DLD1 (cell line): ENCODE measurements around the gene ROR1.

Experiments
- in situ Hi-C: cut with HindIII; loops from 2 replicates; pipeline ENCODE4 v1.10.0; 2017; ENCODE audit warnings: low sequenced_read_pairs

Gene ROR1

DNA sequence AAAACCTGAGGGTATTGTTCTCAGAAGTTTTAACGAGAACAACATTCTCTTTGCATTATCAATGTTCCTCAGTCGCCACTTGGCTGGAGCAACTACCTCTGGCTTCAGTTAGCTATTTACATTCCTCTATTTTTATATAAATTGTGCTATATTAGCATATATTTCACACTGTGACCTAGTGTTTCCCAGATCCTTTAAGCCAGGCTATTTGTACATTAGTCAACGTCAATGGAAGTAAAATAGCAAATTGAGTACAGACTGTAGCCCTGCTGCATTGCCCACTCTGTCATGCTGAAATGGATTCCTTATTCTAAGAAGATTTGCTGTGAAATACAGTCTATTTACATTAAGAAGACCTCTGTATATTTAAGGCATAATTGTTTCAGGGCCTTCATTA lies 213.8 kb downstream of the ROR1 start:
- in situ Hi-C loops, result no loop called here

DNA sequence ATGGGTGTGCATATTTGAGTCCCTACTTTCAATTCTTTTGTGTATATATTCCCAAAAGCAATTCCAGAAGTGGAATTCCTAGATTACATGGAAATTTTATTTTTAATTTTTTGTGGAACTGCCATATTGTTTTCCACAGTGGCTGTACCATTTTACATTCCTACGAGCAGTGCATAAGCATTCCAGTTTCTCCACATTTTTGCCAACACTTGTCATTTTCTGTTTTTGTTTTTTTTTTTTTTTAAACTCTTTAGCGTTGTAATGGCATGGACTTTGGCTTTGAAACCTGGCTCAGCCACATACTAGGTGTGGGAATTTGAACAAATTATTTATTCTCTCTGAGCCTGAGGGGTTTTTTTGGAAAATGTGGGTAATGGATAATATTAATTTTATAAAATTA lies 215.1 kb downstream of the ROR1 start:
- in situ Hi-C loops, result no loop called here

DNA sequence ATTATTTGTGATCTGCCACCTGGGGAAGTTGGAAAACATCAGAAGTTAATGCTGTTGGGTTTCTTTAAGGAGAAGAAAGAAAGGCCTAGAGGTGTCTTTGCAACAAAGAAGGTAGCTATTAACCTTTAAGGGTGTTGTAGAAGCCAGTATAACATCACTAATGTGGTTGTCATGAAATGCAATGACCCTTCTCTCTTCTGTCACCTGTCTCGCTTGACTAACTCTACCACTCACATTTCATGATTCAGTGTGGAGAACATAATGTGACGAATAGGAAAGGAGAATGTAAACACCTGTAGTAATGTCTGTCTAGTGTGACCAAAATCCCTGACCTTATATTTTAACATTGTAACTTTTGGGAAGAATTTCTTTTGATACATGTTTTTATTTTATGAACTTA lies 217.9 kb downstream of the ROR1 start:
- in situ Hi-C loops, result no loop called here

DNA sequence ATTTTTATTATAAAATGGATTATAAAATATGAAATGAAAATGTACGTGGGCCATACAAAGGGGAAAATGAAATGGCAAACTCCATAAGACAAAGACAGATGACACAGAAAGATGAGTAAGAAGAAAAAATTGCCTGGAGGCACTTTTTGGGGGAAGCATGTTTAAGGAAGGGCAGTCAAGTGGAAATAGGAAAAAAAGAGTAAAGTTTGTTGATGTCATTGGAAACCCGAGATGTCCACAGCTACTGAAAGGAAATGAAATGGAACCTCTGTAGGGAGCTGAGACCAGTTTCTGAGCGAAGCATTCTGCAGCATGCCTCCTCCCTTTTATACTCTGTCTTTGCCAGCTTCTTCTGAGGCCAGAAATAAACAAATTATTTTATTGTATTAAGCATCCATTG lies 226.2 kb downstream of the ROR1 start:
- in situ Hi-C loops, result no loop called here

DNA sequence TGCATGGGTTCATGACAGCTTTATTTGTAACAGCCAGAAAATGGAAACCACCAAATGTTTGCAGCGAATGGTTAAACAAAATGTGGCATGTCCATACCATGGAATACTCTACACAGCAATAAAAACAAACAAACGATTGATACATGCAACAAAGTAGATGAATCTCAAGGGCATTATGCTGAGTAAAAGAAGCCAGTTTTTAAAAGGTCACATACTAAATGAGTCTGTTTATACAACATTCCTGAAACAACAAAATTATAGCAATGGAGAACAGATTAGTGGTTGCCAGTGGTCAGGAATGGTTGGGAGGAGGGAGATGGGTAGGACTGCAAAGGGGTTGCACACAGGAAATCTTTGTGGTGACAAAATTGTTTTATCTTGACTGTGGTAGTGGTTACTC lies 227.2 kb downstream of the ROR1 start:
- in situ Hi-C loops, result no loop called here

DNA sequence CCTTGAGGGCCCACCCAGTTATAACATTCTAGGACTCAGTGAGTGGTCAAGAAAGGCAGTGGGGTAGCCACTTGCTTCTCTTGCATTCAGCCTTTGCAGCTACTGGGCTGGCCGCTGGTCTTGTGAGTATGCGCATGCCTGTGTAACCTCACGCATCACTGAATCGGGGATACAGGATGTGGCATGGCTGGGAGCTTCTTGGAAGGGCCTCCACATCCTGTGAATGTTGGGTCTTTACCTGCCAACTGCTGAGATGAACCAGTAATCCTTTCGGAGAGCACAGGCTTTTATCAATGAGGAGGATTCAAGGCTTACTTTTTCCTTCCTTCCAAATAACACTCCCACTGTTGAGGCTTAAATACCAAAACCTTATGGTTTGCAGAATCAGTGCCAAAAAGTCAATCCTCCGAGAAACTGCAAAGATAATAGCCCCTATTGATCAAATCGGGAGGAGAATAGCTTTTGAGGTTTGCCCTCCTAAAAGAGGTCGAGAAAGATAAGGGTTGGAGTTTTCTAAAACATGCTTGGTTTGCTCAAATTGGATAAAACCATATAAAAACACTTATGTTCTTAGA lies 230.7 kb downstream of the ROR1 start:
- in situ Hi-C loops, result no loop called here

DNA sequence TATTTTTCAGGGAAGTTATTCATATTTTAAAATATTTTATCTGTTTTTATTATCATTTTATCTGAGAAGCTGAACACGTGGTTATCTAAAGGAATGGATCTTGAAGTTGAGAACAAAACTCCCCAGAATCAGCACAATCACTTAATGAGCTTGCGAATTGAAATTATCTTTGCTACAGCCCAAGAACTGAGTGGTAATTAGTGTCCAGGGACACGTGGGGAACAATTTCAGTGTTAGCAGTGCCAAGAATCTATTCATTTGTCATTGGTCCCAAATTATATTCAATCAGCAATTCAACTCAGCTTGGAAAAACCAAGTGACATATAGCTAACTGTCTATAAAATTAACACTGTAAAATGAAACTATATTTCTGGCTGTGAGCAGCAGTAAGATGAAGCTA lies 232.0 kb downstream of the ROR1 start:
- in situ Hi-C loops, result no loop called here

DNA sequence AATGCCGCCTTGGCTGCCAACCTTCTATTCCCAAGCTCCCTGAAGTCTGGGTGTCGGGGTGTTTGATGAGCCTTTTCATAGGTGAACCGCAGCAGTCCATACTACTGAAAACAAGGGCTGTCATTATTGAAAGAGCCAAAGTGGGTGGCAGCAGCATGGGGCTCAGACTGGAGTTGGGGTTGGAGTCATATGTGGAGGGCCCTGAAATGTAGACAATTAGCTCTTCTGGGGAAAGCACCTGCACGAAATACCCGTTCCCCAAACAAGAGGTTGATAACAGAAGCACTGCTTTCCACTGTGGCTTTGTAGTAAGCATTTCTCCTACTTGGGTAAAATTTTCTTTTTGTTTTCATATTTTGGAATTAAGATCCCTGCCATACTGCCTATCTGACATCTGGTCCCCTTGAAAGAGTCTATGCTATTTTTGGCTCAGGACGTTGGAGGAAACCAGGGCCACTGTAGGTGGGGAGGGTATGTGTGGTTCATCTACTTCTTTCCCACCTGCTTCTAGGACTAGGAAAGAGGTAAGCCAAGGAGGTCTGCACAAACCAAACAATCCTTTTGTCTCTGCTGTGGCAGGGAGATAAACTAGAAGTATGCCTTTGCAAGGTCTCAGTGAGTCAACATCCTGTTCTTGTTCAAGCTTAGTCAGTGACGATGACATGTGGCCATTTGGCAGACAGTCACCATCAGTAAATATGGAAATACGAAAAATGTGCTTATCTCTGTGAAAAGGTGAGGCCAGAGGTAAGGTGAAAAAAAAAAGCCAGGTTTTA lies 232.6 kb downstream of the ROR1 start:
- in situ Hi-C loops, result no loop called here

DNA sequence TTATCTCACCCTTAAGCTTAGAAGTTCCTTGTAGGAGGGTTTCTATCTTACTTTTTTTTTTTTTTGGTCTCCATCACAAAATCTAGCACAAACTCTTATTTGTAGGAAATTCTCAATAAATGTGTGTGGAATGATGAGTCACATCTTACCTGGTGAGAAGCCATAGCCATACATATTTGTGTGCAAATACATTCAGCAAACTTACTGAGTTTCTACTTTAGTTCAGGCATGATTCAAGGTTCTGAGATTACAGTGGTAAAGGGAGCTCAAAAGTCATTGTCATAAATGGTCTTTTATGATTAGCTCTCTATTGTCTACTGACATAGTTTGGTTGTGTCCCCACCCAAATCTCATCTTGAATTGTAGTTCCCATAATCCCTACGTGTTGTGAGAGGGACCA lies 236.5 kb downstream of the ROR1 start:
- in situ Hi-C loops, result no loop called here

DNA sequence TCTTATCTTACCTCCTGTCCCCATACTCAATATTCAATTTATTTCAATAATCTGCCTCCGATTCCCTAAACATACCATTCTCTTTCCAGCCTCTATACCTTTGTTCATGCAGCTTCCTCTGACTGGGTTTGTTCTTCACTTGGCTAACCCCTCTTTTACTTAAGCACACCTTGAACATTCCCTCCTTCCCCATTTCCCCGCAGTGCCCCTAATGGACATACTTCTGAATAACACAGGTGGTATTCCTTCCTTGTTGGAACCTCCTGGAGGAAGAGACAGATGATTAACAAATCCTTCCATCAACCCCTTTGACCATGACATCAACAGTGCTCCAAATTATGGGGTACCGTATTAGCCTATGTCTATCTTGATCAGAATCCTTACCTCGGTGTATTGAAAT lies 239.6 kb downstream of the ROR1 start:
- in situ Hi-C loops, result no loop called here

DNA sequence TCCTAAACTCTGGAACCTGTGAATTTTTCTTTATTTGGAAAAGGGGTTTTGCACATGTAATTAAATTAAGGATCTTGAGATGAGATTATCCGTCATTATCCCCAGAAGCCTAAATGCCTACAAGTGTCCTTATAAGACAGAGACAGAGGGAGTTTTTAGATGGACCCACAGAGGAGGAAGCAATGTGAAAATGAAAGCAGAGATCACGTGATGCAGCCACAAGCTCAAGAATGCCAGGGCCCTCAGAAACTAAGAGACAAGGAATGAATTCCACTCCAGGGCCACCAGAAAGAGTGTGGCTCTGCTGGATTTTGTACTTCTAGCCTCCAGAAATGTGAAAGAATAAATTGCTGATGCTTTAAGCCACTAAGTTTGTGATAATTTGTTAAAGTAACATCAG lies 246.0 kb downstream of the ROR1 start:
- in situ Hi-C loops, result no loop called here

DNA sequence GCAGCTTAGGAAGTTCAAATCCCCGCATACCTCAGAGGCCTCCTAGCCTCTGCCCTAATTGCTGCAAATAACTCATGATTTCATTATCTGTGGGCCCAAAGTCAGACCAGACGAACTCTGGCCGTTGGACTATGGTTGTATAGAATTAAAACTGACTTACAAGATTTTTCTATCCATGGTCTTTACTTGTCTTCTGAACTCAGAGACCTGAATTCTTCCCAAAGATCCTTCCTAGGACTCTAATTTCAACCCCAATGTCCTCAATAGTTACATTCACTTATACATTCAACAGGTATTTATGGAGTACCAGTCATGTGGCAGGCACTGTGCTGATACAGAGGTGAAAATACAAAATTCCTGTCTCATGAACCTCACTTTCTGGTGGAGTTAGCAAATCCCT lies 247.2 kb downstream of the ROR1 start:
- in situ Hi-C loops, result no loop called here

DNA sequence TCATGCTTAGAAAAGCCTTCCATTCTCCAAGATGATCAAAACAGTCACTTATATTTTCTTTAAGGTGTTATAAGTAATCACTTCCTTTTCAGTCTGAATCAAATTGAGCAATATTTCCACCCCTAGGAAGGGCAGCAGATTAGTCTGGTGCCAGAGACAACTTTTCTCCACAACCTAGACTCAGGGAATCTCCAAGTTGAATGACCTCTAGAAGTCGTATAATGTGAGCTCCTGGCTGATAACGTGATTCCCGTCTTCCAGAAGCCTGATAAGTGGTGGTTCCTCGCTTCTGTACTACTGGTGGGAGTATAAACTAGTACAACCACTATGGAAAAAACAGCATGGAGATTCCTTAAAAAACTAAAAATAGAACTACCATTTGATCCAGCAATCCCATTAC lies 251.2 kb downstream of the ROR1 start:
- in situ Hi-C loops, result no loop called here

DNA sequence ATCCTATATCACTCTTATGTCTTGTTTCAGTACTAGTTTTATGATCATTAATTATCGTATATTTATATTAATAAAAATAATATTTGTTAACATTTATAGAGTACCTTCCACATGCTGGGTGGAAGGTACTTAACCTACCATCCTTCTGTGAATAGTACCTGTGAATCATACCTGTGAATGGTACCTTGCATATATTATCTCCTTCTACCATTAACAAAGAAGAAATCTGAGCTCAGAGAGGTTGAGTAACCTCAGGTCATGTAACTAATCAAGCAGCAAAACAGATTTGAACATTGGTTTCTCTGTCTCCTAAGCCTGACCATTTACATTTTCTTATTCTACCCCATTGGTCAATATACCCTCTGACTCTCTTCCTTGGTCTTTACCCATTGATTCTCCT lies 255.2 kb downstream of the ROR1 start:
- in situ Hi-C loops, result no loop called here

DNA sequence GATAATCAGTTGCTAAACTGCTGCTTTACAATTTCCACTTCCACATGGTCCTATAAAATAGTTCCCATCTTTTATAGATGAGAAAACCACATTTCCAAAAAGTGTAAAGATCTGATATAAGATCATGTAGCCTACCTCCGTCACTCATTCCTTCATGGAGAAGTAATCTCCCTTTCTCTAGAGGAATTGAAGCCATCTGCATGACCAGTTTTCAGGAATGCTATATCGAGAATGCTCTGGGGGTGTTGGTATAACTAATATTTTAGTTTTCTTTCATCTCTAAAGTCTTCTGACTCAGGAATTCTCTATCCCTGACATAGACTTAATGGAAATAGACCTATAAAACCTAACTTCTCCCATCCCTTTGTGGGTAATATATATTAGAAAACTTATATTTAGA lies 256.6 kb downstream of the ROR1 start:
- in situ Hi-C loops, result no loop called here

DNA sequence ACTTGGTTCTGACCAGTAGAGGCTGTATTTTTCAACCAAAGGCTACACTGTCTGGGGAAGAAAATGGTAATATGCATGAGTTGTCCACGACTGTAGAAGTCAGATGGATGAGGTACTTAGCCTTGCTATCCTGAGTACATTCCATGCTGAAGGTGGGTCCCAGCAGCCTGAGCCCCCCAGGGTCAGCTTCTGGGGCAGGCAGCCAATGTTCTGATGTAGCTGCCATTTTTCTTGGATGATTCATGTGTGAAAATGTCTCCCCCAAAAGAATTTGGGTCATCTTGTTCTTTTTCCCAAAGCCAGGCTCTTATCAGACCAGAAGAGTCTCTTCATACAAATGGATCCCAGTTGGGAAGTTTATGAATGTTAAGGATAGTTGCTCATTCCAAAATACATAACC lies 257.4 kb downstream of the ROR1 start:
- in situ Hi-C loops, result no loop called here

DNA sequence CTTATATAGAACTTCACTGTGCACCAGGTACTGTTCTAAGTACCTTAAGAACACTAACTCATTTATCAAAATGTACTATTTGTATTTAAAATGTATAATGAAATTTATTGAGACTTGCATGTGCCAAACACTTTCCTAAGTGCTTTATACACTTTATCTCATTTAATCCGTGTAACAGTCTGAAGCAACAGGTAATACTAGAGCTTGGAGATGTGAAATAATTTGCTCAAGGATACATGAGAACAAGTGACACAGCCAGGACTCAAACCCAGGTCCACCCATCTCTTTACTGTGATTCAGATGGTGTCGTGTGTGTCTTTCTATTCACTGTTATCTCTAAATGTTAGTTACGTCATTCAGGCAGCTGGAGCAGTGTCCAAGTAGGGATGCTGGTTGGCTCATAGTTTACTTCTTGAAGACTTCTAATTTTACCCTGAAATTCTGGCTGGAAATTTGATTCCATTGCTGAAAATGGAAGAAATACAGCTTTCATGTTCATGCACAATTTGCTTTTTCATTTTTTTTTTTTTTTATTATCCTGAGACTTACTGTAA lies 259.9 kb downstream of the ROR1 start:
- in situ Hi-C loops, result no loop called here

DNA sequence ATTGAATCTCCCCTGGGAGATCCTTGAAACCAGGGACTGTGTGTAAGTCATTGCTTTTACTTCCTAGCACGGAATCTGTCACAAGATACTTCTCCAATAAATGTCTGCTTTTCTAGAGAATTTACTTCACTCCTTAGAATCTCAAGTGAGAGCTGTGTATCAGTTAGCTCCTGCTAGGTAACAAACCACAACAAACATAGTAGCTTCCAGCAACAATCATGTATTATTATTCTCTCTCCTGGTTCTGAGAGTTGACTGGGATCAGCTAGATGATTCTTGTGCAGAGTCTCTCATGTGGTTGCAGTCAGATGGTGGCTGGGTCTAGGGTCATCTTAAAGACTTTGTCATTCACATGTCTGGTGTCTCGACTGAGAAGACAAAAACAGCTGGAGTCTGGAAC lies 262.7 kb downstream of the ROR1 start:
- in situ Hi-C loops, result no loop called here

DNA sequence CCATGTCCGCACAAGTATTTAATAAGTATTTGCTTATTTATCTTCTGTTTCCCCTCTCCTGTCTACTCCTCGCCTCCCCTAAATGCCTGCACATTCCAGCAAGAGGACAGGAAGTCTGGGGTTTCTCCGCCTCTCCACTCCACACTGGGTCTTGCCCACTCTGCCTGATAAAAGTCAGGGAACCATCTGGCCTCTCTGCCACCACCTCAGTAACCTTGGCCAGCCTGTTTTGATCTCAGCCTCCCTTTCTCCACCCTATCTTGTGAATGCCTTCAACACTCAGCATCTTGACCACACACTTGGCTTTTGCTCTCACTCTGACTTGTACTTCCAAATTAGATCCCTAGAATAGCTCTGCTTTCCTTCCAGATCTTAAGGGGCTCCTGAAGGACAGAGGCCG lies 264.3 kb downstream of the ROR1 start:
- in situ Hi-C loops, result no loop called here

DNA sequence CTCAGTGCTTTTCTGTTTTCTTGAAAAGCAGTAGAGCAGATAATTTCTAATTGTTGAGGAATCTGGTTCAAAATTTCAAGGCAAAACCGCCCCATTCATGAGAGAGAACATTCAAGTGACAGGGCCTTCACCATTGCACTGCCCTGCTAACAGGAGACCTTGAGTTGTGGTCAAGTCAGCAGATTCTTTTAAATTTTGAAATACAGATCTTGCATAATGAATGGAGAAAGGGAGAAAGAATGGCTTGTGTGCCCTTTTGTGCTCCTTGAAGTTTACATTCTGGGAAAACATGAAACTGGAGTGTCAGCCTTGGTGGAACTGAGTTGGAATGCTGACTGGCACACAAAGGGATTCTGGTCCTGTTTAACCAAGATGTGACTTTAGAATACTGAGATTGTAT lies 265.1 kb downstream of the ROR1 start:
- in situ Hi-C loops, result no loop called here

DNA sequence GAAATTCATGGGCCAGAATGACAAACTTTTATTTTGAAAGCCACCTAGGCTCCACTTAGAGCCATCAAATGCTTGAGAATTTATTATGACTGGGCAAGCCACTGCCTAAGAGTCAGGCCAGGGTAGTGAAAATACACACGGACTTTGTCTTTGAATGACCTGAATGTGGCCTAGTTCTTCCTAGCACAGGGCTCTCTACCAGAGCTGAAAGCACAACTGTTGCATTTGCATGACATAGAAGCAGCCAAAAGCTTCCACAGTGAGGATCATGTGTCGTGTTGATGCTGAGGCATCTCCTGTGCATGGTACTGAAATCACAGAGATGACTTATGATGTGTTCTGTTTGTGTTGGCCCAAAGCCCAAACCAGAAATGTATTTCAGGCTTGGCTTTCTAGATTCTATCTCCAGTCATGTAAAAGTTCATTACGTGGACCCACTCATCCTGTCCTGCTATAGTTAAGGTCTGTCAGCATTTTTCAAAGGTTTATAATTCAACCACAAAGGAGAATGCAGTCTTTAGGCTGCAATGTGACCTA lies 265.6 kb downstream of the ROR1 start:
- in situ Hi-C loops, result no loop called here

DNA sequence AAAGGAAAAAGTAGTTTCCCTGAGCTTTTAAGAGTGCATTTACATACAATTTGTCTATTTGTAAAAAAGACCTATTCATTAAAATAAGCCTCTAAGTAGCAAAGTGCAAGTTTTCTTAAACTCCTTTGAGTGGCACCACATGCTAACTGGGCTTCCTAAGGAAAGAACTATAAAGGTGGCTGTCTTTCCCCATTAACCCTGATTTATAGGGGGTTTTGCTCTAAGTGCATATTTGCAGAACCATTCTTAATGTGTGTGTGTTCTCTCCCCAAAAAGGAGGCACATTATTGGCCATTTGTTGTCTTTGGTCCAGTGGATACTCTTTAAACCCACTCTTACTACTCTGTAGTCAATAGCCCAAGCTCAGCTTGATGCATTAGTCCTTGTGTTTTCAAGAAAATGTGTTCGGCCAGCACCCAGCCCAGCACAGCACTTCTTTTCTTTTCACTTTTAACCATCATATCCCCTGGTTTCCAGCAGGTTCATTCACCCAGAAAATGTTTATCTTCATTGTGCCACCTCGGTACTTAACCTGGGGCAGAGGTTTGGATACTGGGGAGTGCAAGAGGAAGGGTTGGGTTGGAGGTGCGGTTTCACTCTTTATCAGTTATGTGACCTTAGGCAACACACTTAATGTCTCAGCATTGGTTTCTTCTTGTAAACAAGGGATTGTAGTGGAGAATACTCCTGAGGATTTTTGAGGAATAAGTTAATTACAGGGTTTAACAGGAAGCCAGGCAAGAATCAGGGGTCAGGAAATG lies 267.7 kb downstream of the ROR1 start:
- in situ Hi-C loops, result no loop called here
